H9 (cell line): Measurements from ENCODE around the gene AP4B1. TPM values are rescaled to one million over a fixed set of nuclear protein-coding genes. Genes with fewer than 3 reads are reported as not detected.

Source experiments
- DNase-seq: peaks from one replicate; pipeline ENCODE4 v3.0.0-alpha.2; 2017
- H2AFZ ChIP-seq: one replicate; pipeline ENCODE4 v1.6.1; 2013; ENCODE audit warnings: mild to moderate bottlenecking, low read length, control low read depth, moderate library complexity
- H2AK5ac ChIP-seq: 2 replicates; pipeline ENCODE4 v1.6.1; 2013; ENCODE audit warnings: low read length, control low read depth, mixed read lengths; ENCODE audit not compliant: insufficient read length
- H2BK120ac ChIP-seq: one replicate; pipeline ENCODE4 v1.6.1; 2013; ENCODE audit warnings: low read depth, mild to moderate bottlenecking, low read length, control low read depth, inconsistent platforms; ENCODE audit not compliant: poor library complexity, severe bottlenecking
- H2BK12ac ChIP-seq: 2 replicates; pipeline ENCODE4 v1.6.1; 2013; ENCODE audit warnings: low read length, control low read depth, mixed read lengths, low read depth; ENCODE audit not compliant: insufficient read length
- H2BK15ac ChIP-seq: 2 replicates; pipeline ENCODE4 v1.6.1; 2013; ENCODE audit warnings: low read depth, low read length, control low read depth
- H2BK20ac ChIP-seq: one replicate; pipeline ENCODE4 v1.6.1; 2013; ENCODE audit warnings: low read depth, mild to moderate bottlenecking, low read length, control low read depth, inconsistent platforms; ENCODE audit not compliant: poor library complexity, severe bottlenecking
- H2BK5ac ChIP-seq: 2 replicates; pipeline ENCODE4 v1.6.1; 2013; ENCODE audit warnings: low read length, control low read depth, mixed read lengths; ENCODE audit not compliant: insufficient read length
- H3K14ac ChIP-seq: 2 replicates; pipeline ENCODE4 v1.6.1; 2013; ENCODE audit warnings: low read length, control low read depth; ENCODE audit not compliant: insufficient read depth
- H3K18ac ChIP-seq: 2 replicates; pipeline ENCODE4 v1.6.1; 2013; ENCODE audit warnings: low read depth, mild to moderate bottlenecking, mixed read lengths, low read length, control low read depth; ENCODE audit not compliant: insufficient read length
- H3K23ac ChIP-seq: 2 replicates; pipeline ENCODE4 v1.6.1; 2013; ENCODE audit warnings: low read length, control low read depth, mixed read lengths, low read depth; ENCODE audit not compliant: insufficient read length
- H3K23me2 ChIP-seq: 2 replicates; pipeline ENCODE4 v1.6.1; 2013; ENCODE audit warnings: low read depth, mild to moderate bottlenecking, mixed read lengths, low read length, control low read depth; ENCODE audit not compliant: insufficient read length, poor library complexity, severe bottlenecking
- H3K27ac ChIP-seq: 2 replicates; pipeline ENCODE4 v1.5.1; 2013; ENCODE audit warnings: low read length, control low read depth, mixed read lengths, low read depth; ENCODE audit not compliant: insufficient read length
- H3K27me3 ChIP-seq: 2 replicates; pipeline ENCODE4 v1.6.1; 2013; ENCODE audit warnings: low read length, control low read depth, inconsistent platforms; ENCODE audit not compliant: insufficient read depth
- H3K4ac ChIP-seq: 2 replicates; pipeline ENCODE4 v1.6.1; 2013; ENCODE audit warnings: low read depth, mild to moderate bottlenecking, control low read depth, inconsistent platforms, low read length, moderate library complexity
- H3K4me1 ChIP-seq: 2 replicates; pipeline ENCODE4 v1.6.1; 2013; ENCODE audit warnings: low read length, control low read depth, inconsistent platforms; ENCODE audit not compliant: insufficient read depth
- H3K4me2 ChIP-seq: 2 replicates; pipeline ENCODE4 v1.6.1; 2013; ENCODE audit warnings: low read length, control low read depth, mixed read lengths; ENCODE audit not compliant: insufficient read length, insufficient read depth
- H3K56ac ChIP-seq: 2 replicates; pipeline ENCODE4 v1.6.1; 2013; ENCODE audit warnings: low read depth, mild to moderate bottlenecking, mixed read lengths, low read length, control low read depth; ENCODE audit not compliant: insufficient read length
- H3K79me1 ChIP-seq: 2 replicates; pipeline ENCODE4 v1.6.1; 2013; ENCODE audit warnings: low read depth, mild to moderate bottlenecking, moderate library complexity, low read length, control low read depth, inconsistent platforms; ENCODE audit not compliant: insufficient read depth, poor library complexity, severe bottlenecking
- H3K79me2 ChIP-seq: 2 replicates; pipeline ENCODE4 v1.6.1; 2013; ENCODE audit warnings: low read length, control low read depth, inconsistent platforms; ENCODE audit not compliant: insufficient read depth
- H3K9ac ChIP-seq: 2 replicates; pipeline ENCODE4 v1.6.1; 2013; ENCODE audit warnings: low read length, control low read depth, mixed read lengths; ENCODE audit not compliant: insufficient read length; ENCODE audit errors: extremely low read depth
- H3K9me3 ChIP-seq: one replicate; pipeline ENCODE4 v1.6.1; 2013; ENCODE audit warnings: low read depth, low read length, inconsistent platforms; ENCODE audit not compliant: control insufficient read depth
- H3T11ph ChIP-seq: one replicate; pipeline ENCODE4 v1.6.1; 2013; ENCODE audit warnings: mild to moderate bottlenecking, low read length, control low read depth, inconsistent platforms
- H4K20me1 ChIP-seq: one replicate; pipeline ENCODE4 v1.6.1; 2013; ENCODE audit not compliant: control insufficient read depth, insufficient read length, insufficient read depth
- H4K5ac ChIP-seq: 2 replicates; pipeline ENCODE4 v1.6.1; 2013; ENCODE audit warnings: low read depth, mild to moderate bottlenecking, mixed read lengths, low read length, control low read depth; ENCODE audit not compliant: insufficient read length
- H4K8ac ChIP-seq: replicated peaks from 2 replicates; pipeline ENCODE4 v1.6.1; 2013; ENCODE audit warnings: low read length, control low read depth, mixed read lengths, low read depth; ENCODE audit not compliant: insufficient read length
- H4K91ac ChIP-seq: 2 replicates; pipeline ENCODE4 v1.6.1; 2013; ENCODE audit warnings: low read depth, mild to moderate bottlenecking, moderate library complexity, mixed read lengths, low read length, control low read depth; ENCODE audit not compliant: insufficient read length
- H3K27ac Mint-ChIP-seq, 3 experiments: 2 replicates in 2 of 3; 3 replicates in 1 of 3; pipeline ENCODE4 v1.8.0; 2020 to 2021; ENCODE audit warnings: mixed read lengths in 3 of 3, mild to moderate bottlenecking in 1 of 3, moderate library complexity in 1 of 3
- H3K27me3 Mint-ChIP-seq: 2 replicates; pipeline ENCODE4 v1.8.0; 2021; ENCODE audit warnings: low read depth, mild to moderate bottlenecking, moderate library complexity, mixed read lengths
- H3K36me3 Mint-ChIP-seq, 3 experiments: 2 replicates in 2 of 3; 3 replicates in 1 of 3; pipeline ENCODE4 v1.8.0; 2020 to 2021; ENCODE audit warnings: low read depth in 3 of 3, mixed read lengths in 3 of 3; ENCODE audit not compliant: insufficient read depth in 1 of 3
- H3K4me1 Mint-ChIP-seq, 2 experiments: 2 replicates each; pipeline ENCODE4 v1.8.0; 2020; ENCODE audit warnings: mixed read lengths in 2 of 2
- H3K4me3 Mint-ChIP-seq, 2 experiments: 2 replicates in 1 of 2; 3 replicates in 1 of 2; pipeline ENCODE4 v1.8.0; 2020 to 2021; ENCODE audit warnings: mild to moderate bottlenecking in 2 of 2, mixed read lengths in 2 of 2, moderate library complexity in 1 of 2
- H3K9me3 Mint-ChIP-seq, 2 experiments: 2 replicates in 1 of 2; 3 replicates in 1 of 2; pipeline ENCODE4 v1.8.0; 2020; ENCODE audit warnings: mild to moderate bottlenecking in 2 of 2, mixed read lengths in 2 of 2, moderate library complexity in 1 of 2
- CTCF ChIP-seq: fragments of 200-600 bp; sonication (generic); conservative IDR thresholded peaks from 3 replicates; pipeline ENCODE4 v1.8.0; 2021; ENCODE audit warnings: antibody characterized with exemption, mild to moderate bottlenecking
- WGBS: extraction: QIAGEN DNeasy Blood & Tissue Kit; methylation state at CpG from one replicate; pipeline ENCODE4 v1.1.7; 2013; ENCODE audit warnings: missing lambda C conversion rate, low lambda C conversion rate, mixed read lengths; ENCODE audit not compliant: insufficient read length; ENCODE audit errors: extremely low coverage; 5-methylcytosine and 5-hydroxymethylcytosine counted together
- total RNA-seq: library from RNA; stranded (reverse); gene quantifications from 2 replicates; pipeline ENCODE4 v1.2.1, GENCODE V29; 2021

AP4B1 gene
- total RNA-seq, 1 experiment from 2014 or later = 19.3 TPM

- H3K9me3 Mint-ChIP-seq = no peaks in the 10 kb centered on the region
- DNase-seq = no peak
- peaks cover 16 to 34% (median 21%) of the 10 kb centered on the region in 3 experiments; a peak in 6 of 7 replicates for H3K36me3 Mint-ChIP-seq
- H3K4me1 Mint-ChIP-seq = peaks cover 15 to 17% of the 10 kb centered on the region in 2 experiments
- Histone ChIP-seq H3K27ac (no peak overlapping the region), H2BK5ac (no peak overlapping the region), H3K9me3 (no peaks in the 10 kb centered on the region), H2AFZ (no peak overlapping the region), H3K79me1 (no peaks in the 10 kb centered on the region), H4K20me1 (no peaks in the 10 kb centered on the region), H3T11ph (no peak overlapping the region), H4K91ac (no peak overlapping the region), H2BK120ac (no peak overlapping the region), H3K79me2 (peaks cover 9% of the 10 kb centered on the region; the same call in 1 of the 2 replicates), H3K23me2 (no peaks in the 10 kb centered on the region), H3K14ac (no peak overlapping the region), H2BK20ac (no peak overlapping the region), H2BK12ac (no peak overlapping the region), H3K56ac (no peak overlapping the region), H3K9ac (no peak overlapping the region), H4K5ac (no peak overlapping the region), H3K4me1 (no peaks in the 10 kb centered on the region), H3K4ac (no peak overlapping the region), H2BK15ac (no peak overlapping the region), H3K4me2 (no peak overlapping the region), H3K18ac (no peak overlapping the region), H3K27me3 (no peaks in the 10 kb centered on the region), H2AK5ac (no peak overlapping the region), H3K23ac (no peak overlapping the region), H4K8ac (no peak overlapping the region)
- no peak for TF ChIP-seq CTCF
- peak overlapping the region in 2 of 3 experiments; percentile 21 to 72; a peak in 4 of 7 replicates for H3K27ac Mint-ChIP-seq
- no CpG with 5 or more reads among the region's 16 CpGs for WGBS
- H3K4me3 Mint-ChIP-seq = no peak overlapping the region
- no peaks in the 10 kb centered on the region for H3K27me3 Mint-ChIP-seq
Observed at GRCh38 chr1:113940365-113941244, 36.0 kb upstream of the AP4B1 start.
